ENCODE data around the gene DRG2. TPM values are rescaled to one million over a fixed set of nuclear protein-coding genes. Genes with fewer than 3 reads are reported as not detected.

The DRG2 gene
- polyA plus RNA-seq, 1 of the 3 experiments (the other 2 are of a cell fraction): 39.9 TPM

DNA sequence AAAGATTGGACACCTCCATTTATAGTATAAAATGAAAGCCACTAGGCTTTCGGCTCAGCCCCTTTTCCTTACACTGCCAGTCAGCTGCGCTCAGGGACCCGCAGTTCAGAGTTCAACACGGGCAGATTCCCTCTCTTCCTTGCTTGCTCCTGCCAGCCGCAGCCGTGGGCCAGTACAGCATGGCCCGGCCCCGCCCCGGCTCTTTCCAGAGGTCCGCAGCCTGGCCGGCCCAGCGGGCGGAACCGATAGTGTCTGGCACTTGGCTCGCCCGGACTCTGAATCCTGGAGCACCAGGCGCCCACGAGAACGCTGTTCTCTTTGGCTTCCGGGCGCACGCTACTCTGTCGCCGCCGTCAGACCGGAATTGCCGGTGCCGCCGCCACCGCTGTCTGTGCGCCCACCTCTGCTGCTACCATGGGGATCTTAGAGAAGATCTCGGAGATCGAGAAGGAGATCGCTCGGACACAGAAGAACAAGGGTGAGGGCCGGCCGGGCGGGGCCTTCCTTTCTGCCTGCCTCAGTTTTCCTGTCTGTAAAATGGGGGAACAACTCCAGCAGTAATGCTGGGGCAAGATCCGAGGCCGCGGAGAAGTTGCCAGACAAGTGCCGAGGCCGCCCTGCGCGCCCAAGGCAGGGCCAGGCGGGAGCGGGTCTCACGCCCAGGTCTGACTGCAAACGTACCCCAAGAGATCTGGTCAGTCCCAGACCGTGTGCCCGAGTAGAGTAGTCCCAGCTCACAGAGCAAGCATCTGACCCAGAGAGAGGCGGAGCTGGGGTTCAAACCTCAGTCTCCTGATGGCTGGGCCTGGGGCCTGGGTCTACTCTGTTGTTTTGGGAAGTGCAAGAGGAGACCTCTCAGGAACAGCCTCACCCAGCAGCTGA, at the start of gene DRG2 (continued):
- TF ChIP-seq USF1 (IDR thresholded peaks at IDR 0.05; ENCODE audit: borderline replicate concordance, low read depth) (peak; percentile 68), EZH2phosphoT487 (IDR thresholded peaks at IDR 0.05; ENCODE audit: borderline replicate concordance, low read depth) (no peak), POLR2AphosphoS5 (IDR thresholded peaks at IDR 0.05; ENCODE audit: low read depth, low read length) (peak; percentile 76), JUND (IDR thresholded peaks at IDR 0.05) (peak; percentile 29; the same call in 1 of the 2 replicates), TEAD4 (IDR thresholded peaks at IDR 0.05; ENCODE audit: borderline replicate concordance, insufficient read depth) (0 out of 2 replicates have a peak, but pooled peaks have one; percentile 32)
- TF ChIP-seq, protein P1, sequence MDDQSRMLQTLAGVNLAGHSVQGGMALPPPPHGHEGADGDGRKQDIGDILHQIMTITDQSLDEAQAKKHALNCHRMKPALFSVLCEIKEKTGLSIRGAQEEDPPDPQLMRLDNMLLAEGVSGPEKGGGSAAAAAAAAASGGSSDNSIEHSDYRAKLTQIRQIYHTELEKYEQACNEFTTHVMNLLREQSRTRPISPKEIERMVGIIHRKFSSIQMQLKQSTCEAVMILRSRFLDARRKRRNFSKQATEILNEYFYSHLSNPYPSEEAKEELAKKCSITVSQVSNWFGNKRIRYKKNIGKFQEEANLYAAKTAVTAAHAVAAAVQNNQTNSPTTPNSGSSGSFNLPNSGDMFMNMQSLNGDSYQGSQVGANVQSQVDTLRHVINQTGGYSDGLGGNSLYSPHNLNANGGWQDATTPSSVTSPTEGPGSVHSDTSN (IDR thresholded peaks at IDR 0.05): peak; percentile 49

DNA sequence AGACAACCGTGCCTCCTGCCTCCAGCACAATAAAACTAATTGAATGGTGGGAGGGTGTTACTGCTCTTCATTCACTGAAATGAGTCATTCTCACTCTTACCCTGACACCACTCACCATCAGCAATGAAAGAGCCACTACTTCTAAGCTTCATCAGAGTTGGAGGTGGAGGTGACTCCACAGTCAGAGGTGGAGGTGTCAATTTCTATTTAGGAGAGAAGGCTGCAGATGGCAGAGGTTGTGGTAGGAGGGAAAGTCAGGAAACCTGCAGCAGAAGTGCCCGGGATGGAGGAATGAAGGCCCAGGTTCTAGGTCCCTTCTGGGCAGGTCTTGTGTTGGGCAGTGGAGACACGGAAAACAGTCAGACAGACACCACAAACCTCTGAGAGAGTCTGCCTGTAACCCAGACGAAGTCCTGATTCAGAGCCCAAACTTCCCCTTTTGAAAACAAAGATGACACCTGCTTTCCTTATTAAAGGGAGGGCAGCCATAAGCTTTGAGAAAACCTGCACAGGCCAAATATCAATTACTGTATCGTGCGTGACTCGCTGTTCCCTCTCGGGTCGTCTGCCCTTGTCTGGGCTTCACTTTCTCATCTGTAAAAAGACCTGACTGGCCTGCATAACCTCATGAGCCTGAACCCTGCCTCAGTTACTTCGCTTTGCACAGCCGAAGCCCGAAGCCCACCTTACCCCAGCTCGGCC, 49.4 kb upstream of the DRG2 start:
- H3F3A ChIP-seq (replicated peaks; ENCODE audit: insufficient read depth): peaks cover 7% of the 10 kb centered on the region
- no peaks in the 10 kb centered on the region for H3K27me3 ChIP-seq (ENCODE audit: insufficient read depth)
- H3K4me2 ChIP-seq: peak overlapping the region; percentile 79
- H3K4me1 ChIP-seq (ENCODE audit: control insufficient read depth in 1 of 2, insufficient read depth in 2 of 2, low read depth in 1 of 2, low read length in 1 of 2): peaks cover 0 to 27% of the 10 kb centered on the region in 2 experiments; a peak in 2 of 4 replicates
- ChIA-PET CTCF (interaction anchor here (0.6 to 2.9 kb wide), 6 partner anchors 17 to 147 kb away, joined by 3 to 11 read pairs (median 4); no protein-coding TSS in a partner anchor), POLR2A (no interaction called here)
- DNase-seq: no peak
- H3K36me3 ChIP-seq (replicated peaks in 1 of 2; ENCODE audit: control insufficient read depth in 1 of 2, insufficient read depth in 2 of 2, low read length in 1 of 2): no peaks in the 10 kb centered on the region
- no peaks in the 10 kb centered on the region for H3K9me2 ChIP-seq
- H3K4me3 ChIP-seq (ENCODE audit: low read depth in 2 of 2, low read length in 1 of 2): peak overlapping the region; percentile 82 to 83
- peak overlapping the region; percentile 72 for H3K9ac ChIP-seq
- no peaks in the 10 kb centered on the region for H3K9me3 ChIP-seq
- WGBS (ENCODE audit: low lambda C conversion rate): 6% methylated on average over 13 of the region's 13 CpGs
- H4K20me1 ChIP-seq (ENCODE audit: insufficient read depth): no peaks in the 10 kb centered on the region
- H3K79me2 ChIP-seq (ENCODE audit: insufficient read depth): peaks cover 61% of the 10 kb centered on the region
- H2AFZ ChIP-seq (ENCODE audit: low read depth): peak overlapping the region; percentile 91
- TF ChIP-seq MEF2A (IDR thresholded peaks at IDR 0.05; ENCODE audit: borderline replicate concordance, low read depth) (no peak), JUND (IDR thresholded peaks at IDR 0.05) (no peak), YY1 (IDR thresholded peaks at IDR 0.05; ENCODE audit: low read depth) (no peak)
- H3K27ac ChIP-seq (ENCODE audit: low read depth in 2 of 2, low read length in 1 of 2): peak overlapping the region; percentile 32 to 45; a peak in 2 of 4 replicates

DNA sequence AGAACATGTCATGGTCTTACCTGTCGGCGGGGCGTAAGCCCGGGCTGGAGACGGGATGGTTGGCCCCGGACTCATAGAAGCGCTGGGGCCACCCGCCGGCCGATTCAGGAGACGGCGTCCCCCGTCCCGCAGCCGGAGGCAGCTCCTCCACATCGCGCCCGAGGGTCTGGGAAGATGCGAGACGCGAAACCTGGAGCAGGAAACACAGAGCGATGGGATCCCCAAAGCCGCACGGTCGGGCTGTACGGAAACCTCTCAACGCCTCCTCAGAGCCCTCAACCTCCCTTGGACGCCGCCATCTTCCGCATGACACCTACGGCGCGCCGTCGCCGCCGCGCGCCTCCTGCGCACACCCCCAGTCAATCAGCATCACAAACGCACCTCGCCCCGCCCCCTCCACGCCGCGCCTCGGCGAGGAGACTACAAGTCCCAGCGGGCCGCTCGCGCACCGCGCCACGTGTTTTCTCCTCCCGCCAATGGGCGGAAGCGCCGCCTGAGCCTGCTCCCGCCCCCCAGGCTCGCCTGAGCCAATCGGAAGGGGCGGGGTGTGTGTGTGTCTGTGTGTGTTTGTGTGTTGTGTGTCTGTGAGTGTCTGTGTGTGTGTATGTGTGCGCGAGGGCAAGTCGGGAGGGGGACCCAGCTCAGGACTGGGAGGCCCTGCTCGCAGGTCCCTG, 48.8 kb upstream of the DRG2 start, which contains the start of the genes ATPAF2 and GID4:
TSS of gene ATPAF2 (minus strand) at position 308 of the 674 bp plus-strand sequence. CDS start at position 153, 155 bp downstream.
TSS of gene GID4 (plus strand) at position 548 of the 674 bp plus-strand sequence. CDS start at position 605, 57 bp downstream.
- Histone ChIP-seq H3K79me2 (ENCODE audit: insufficient read depth) (peaks cover 58% of the 10 kb centered on the region), H3K36me3 (replicated peaks in 1 of 2; ENCODE audit: control insufficient read depth in 1 of 2, insufficient read depth in 2 of 2, low read length in 1 of 2) (no peaks in the 10 kb centered on the region), H4K20me1 (ENCODE audit: insufficient read depth) (peaks cover 4% of the 10 kb centered on the region; the same call in 1 of the 2 replicates), H3K9ac (peak within 1 kb of the TSS; percentile 84), H3F3A (replicated peaks; ENCODE audit: insufficient read depth) (peaks cover 7% of the 10 kb centered on the region), H3K9me2 (no peaks in the 10 kb centered on the region), H3K4me3 (ENCODE audit: low read depth in 2 of 2, low read length in 1 of 2) (peak within 1 kb of the TSS; percentile 82 to 83), H3K4me2 (peak within 1 kb of the TSS; percentile 94), H3K27me3 (ENCODE audit: insufficient read depth) (no peaks in the 10 kb centered on the region), H3K4me1 (ENCODE audit: control insufficient read depth in 1 of 2, insufficient read depth in 2 of 2, low read depth in 1 of 2, low read length in 1 of 2) (peaks cover 0 to 27% of the 10 kb centered on the region in 2 experiments; a peak in 2 of 4 replicates), H2AFZ (ENCODE audit: low read depth) (peak within 1 kb of the TSS; percentile 91), H3K27ac (ENCODE audit: low read depth in 2 of 2, low read length in 1 of 2) (peak within 1 kb of the TSS; percentile 36 to 83; a peak in 3 of 4 replicates), H3K9me3 (no peaks in the 10 kb centered on the region)
- POLR2A ChIA-PET: no interaction called here
- CTCF ChIA-PET: interaction anchor here (0.8 to 2.9 kb wide), 5 partner anchors 17 to 148 kb away, joined by 3 to 11 read pairs (median 6); no protein-coding TSS in a partner anchor
- DNase-seq: peak; percentile 99
- under 1% methylated on average over 41 of the region's 67 CpGs for WGBS (ENCODE audit: low lambda C conversion rate)
- TF ChIP-seq, protein P2, sequence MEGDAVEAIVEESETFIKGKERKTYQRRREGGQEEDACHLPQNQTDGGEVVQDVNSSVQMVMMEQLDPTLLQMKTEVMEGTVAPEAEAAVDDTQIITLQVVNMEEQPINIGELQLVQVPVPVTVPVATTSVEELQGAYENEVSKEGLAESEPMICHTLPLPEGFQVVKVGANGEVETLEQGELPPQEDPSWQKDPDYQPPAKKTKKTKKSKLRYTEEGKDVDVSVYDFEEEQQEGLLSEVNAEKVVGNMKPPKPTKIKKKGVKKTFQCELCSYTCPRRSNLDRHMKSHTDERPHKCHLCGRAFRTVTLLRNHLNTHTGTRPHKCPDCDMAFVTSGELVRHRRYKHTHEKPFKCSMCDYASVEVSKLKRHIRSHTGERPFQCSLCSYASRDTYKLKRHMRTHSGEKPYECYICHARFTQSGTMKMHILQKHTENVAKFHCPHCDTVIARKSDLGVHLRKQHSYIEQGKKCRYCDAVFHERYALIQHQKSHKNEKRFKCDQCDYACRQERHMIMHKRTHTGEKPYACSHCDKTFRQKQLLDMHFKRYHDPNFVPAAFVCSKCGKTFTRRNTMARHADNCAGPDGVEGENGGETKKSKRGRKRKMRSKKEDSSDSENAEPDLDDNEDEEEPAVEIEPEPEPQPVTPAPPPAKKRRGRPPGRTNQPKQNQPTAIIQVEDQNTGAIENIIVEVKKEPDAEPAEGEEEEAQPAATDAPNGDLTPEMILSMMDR (IDR thresholded peaks at IDR 0.05): peak; percentile 22; the same call in 1 of the 2 replicates
- no peak for TF ChIP-seq FOXM1 (IDR thresholded peaks at IDR 0.05; ENCODE audit: low read depth)
- TF ChIP-seq USF1 (IDR thresholded peaks at IDR 0.05; ENCODE audit: borderline replicate concordance, low read depth): peak; percentile 99
- no peak for TF ChIP-seq RFX5 (IDR thresholded peaks at IDR 0.05; ENCODE audit: low read length)
- TF ChIP-seq, protein P3, sequence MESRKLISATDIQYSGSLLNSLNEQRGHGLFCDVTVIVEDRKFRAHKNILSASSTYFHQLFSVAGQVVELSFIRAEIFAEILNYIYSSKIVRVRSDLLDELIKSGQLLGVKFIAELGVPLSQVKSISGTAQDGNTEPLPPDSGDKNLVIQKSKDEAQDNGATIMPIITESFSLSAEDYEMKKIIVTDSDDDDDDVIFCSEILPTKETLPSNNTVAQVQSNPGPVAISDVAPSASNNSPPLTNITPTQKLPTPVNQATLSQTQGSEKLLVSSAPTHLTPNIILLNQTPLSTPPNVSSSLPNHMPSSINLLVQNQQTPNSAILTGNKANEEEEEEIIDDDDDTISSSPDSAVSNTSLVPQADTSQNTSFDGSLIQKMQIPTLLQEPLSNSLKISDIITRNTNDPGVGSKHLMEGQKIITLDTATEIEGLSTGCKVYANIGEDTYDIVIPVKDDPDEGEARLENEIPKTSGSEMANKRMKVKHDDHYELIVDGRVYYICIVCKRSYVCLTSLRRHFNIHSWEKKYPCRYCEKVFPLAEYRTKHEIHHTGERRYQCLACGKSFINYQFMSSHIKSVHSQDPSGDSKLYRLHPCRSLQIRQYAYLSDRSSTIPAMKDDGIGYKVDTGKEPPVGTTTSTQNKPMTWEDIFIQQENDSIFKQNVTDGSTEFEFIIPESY (IDR thresholded peaks at IDR 0.05; ENCODE audit: borderline replicate concordance, low read depth): no peak
